NT2/D1 (cell line): ENCODE data around the gene TMEM245.

Source experiments
- SUZ12 ChIP-seq: IDR thresholded peaks from 2 replicates; pipeline ENCODE4 v1.6.1; 2011; ENCODE audit not compliant: insufficient read length, insufficient read depth; ENCODE audit errors: extremely low read depth
- YY1 ChIP-seq: IDR thresholded peaks from 2 replicates; pipeline ENCODE4 v1.6.1; 2011; ENCODE audit not compliant: insufficient read length, insufficient read depth
- ZNF274 ChIP-seq: IDR thresholded peaks from 2 replicates; pipeline ENCODE4 v1.6.1; 2011; ENCODE audit warnings: mild to moderate bottlenecking, low read depth, low read length

- TF ChIP-seq ZNF274 (no peak), YY1 (no peak), SUZ12 (no peak)
Observed at GRCh38 chr9:109138421-109138820, 18.7 kb upstream of the TMEM245 start.
